HFF-Myc (cell line): ENCODE measurements around the gene SRRM4.

Experiments used
- DNase-seq: peaks from one replicate; pipeline ENCODE4 v3.0.0-alpha.2; 2011; ENCODE audit warnings: low read depth; ENCODE audit errors: extremely low read depth
- H3K4me3 ChIP-seq: replicated peaks from 2 replicates; pipeline ENCODE4 v1.5.1; 2011; ENCODE audit warnings: low read depth, mild to moderate bottlenecking, control low read depth, low read length
- TF ChIP-seq, protein P1 (sequence below): IDR thresholded peaks from 2 replicates; pipeline ENCODE4 v1.5.1; 2012; ENCODE audit warnings: mild to moderate bottlenecking, low read depth, low read length, control low read depth; ENCODE audit errors: missing control alignments

Gene SRRM4

DNA sequence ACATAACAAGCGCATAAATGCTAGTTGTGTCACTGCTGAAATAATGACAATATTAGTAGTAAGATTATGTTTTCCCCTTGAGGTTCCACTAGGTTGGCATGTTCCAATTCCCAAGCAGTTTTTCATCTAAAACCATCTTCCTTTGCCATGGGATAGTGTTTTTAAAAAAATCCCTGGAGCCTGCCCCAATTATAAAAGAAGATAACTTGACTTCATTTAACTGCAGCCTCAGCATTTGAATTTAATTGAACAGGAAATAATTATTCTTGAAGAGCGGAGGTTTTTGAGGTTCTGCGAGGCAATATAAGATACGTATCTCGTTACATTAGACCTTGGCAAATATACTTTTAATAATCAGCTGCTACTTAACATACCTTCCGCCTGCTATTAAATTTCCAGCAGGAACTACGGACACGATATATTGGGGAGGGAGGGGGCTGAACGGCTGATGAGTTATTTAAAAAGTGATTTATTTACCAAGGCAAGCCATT is 132.2 kb downstream of the SRRM4 start:
- DNase-seq: no peak
- TF ChIP-seq, protein P1, sequence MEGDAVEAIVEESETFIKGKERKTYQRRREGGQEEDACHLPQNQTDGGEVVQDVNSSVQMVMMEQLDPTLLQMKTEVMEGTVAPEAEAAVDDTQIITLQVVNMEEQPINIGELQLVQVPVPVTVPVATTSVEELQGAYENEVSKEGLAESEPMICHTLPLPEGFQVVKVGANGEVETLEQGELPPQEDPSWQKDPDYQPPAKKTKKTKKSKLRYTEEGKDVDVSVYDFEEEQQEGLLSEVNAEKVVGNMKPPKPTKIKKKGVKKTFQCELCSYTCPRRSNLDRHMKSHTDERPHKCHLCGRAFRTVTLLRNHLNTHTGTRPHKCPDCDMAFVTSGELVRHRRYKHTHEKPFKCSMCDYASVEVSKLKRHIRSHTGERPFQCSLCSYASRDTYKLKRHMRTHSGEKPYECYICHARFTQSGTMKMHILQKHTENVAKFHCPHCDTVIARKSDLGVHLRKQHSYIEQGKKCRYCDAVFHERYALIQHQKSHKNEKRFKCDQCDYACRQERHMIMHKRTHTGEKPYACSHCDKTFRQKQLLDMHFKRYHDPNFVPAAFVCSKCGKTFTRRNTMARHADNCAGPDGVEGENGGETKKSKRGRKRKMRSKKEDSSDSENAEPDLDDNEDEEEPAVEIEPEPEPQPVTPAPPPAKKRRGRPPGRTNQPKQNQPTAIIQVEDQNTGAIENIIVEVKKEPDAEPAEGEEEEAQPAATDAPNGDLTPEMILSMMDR: no peak
- no peak overlapping the region for H3K4me3 ChIP-seq

DNA sequence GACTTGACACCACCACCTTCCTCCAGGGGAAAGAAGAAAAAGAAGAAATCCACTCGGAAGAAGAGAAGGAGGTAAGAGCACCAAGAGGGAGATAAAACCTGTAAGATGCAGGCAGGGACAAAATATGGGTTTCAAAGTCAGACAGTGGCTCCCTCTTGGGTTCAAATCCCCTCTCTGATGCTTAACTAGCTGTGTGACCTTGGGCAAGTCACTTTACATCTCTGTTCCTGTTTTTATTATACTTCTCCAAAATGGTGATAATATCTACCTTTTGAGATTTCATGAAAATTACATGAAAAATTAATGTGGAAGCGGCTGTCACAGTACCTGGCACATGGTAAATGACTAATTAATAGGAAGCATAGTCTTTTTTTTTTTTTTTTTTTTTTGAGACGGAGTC is 133.0 kb downstream of the SRRM4 start:
- TF ChIP-seq, protein P1: no peak
- no peak overlapping the region for H3K4me3 ChIP-seq
- DNase-seq: no peak

DNA sequence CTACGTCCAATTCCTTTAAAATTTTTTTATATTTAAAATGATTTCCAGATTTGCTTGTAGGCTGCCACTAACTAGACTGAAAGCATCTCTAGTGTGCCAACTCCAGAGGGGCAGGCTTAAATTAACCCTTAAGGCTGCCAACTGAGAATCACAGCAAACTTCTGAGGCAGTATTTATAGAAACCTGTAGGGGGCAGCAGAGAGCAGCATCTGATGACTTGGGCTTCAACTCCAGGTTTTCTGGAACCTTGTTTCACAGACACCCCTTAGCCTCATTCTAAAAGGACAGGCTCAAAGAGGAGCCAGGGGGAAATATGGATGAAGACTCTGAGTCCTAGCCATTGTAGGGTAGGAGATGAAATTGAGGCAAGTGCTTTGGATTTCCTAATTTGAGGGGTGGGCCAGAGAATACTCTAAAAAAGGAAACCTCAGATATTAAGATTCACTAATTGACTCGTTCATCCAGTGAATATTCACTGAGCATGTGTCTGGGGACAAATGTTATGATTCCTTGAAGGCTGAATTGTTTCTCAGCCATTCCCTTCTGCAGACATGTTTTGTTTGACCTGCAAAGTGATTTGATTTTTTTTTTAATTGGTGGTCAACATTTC is 134.1 kb downstream of the SRRM4 start:
- TF ChIP-seq, protein P1: peak; percentile 70
- no peak for DNase-seq
- H3K4me3 ChIP-seq: no peak overlapping the region

DNA sequence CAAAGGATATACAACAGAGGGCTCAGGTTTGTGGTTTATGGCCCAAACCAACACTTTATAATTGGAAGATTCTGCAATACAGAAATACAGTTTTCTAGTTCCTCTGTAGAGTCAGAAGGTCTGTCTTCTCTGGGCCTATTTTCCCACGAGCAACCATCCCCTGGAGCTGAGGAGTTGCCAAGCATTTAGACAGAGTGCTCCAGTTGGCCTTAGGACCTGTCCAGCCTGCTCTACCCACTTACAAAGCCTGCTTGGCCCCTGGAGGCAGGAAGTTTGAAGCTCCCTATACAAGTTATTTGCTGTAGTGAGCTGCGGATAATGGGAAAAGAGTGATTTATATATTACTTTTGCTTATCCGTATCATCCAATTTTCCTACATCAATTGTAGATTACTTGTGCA is 136.6 kb downstream of the SRRM4 start:
- no peak for DNase-seq
- TF ChIP-seq, protein P1: no peak
- H3K4me3 ChIP-seq: no peak overlapping the region

DNA sequence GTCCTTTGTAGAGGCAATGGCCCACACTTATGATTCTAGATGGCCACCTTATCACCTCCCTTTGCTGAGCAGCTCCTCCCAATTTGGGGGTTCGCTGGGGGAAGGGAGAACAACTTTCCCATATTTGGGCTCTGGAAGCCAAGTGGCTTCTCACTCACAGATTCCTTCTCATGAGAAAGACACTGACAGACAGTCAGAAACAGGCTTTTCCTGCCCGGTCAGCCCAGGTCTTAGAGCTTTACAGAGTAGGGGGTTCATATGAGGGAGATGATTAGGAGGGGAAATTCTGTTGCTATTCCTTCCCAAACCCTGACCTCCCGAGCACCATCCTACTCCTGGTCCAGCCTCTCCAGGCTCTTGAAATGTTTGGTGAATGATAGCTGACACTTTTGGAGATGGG is 137.3 kb downstream of the SRRM4 start:
- no peak overlapping the region for H3K4me3 ChIP-seq
- TF ChIP-seq, protein P1: no peak
- no peak for DNase-seq

DNA sequence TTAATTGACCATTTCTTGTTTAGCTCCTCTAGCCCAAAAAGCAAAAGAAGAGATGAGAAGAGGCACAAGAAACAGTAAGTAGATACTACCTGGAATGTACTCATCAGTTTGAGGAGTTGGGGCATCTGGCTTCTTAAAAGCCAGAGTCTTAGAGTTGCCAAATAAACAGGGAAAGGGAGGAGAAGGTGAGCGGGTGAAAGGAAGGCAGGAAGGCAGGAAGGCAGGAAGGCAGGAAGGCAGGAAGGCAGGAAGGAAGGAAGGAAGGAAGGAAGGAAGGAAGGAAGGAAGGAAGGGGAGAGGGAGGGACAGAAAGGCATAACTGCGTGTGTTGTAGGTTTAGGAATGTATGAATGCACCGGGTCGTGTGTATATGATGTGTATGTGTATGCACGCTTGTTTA is 140.7 kb downstream of the SRRM4 start:
- no peak overlapping the region for H3K4me3 ChIP-seq
- DNase-seq: no peak
- TF ChIP-seq, protein P1: no peak

DNA sequence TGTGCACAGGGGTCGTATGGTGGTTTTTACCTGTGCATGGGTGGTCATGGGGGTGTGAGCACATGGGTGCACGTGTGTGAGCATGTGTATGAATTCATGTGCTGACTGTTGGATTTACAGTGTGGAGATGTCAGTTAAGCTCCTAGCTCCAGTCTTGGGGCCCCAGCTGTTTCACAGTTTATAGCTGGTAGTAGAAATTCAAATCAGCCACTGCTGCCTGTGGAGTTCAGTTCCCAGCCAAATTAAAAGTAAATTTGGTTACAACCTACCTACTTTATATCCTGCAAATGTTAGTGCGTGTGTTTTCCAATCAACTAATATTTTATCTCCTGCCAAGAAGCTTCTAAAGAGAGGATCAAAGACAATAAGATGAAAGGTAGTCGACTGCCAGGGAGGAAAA is 141.4 kb downstream of the SRRM4 start:
- no peak overlapping the region for H3K4me3 ChIP-seq
- DNase-seq: no peak
- TF ChIP-seq, protein P1: no peak
